Measurements from ENCODE around the gene TNIP2.

The TNIP2 gene

DNA sequence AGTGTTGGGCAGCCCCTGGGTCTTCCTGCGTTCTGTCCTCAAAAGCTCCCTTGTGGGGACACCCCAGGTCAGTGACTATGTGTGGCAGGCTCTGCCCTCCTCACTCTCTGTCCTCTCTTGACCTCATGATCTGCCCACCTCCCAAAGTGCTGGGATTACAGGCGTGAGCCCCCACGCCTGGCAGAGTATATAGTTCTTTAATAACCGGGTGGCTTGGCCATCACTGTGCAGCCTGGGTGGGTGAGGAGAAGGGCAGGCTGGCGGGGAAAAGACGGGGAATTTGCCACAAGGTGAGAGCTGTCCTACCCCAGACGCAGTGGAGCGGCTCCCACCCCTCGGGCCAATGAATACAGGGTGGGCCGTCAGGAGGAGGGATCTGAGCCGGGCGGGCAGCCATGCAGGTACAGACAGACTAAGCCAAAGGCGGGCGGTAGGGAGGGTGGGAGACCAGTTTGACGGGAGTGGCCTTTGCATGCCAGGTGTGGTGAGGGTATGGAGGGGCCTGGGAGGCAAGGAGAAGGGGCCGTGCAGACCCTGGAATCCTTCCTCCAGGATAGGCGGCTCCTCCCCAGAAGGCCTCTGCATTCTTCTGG, 39.3 kb upstream of the TNIP2 start:
- H3K4me3 ChIP-seq: no peak overlapping the region
- no peak overlapping the region for H3K9ac ChIP-seq (ENCODE audit: insufficient read length)
- DNase-seq (ENCODE audit: low read depth, low spot score): no peak
- H3K27ac ChIP-seq: no peak overlapping the region
- H3K36me3 ChIP-seq (ENCODE audit: insufficient read depth, low read length): no peaks in the 10 kb centered on the region
- TF ChIP-seq FOXP2 (optimal IDR thresholded peaks at IDR 0.05; ENCODE audit: control extremely low read depth, extremely low read length, insufficient read depth) (no peak), POLR2AphosphoS5 (IDR thresholded peaks at IDR 0.05; ENCODE audit: borderline replicate concordance, low read depth, low read length) (no peak), EZH2 (IDR thresholded peaks at IDR 0.05) (no peak)
- H3K9me3 ChIP-seq (ENCODE audit: low read depth, low read length): no peaks in the 10 kb centered on the region

DNA sequence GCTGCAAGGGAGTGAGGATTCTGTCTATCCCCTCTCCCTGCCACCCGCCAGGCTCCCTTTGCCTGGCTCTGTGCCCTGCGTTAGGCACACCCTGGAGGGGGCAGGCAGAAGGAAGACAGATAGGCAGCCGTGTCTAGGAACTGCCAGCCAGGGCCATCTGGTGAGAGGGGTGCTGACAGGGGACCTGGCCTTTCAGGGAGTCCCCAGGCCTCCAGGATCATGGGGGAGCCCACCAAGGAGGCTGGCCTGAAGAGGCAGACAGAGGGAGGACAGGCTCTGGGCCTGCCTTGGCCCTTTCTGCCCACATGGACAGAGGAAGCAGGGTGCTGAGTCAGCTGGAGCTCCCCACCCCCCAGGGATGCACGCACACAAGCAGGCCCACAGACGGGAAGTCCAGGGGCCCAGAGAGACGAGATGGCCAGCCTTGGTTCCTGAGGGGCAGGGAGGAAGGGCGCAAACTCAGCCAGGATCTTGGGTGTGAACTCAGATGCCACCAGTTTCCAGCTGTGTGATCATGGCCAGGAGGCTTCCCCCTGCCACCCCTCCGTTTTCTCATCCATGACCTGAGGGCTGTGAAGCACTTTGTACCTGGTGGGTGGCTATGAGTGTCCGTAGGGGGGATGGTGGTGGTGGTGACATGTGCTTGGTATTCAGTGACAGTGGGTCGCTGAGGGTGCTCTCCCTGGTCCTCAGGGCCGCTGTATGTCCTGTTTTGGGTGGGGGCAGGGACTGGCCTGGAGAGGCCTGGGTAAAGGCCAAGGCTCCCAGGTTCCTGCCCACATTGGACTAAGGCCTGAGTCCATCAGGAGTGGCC, 38.6 kb upstream of the TNIP2 start:
- H3K9ac ChIP-seq (ENCODE audit: insufficient read length): peak overlapping the region; percentile 13
- TF ChIP-seq FOXP2 (optimal IDR thresholded peaks at IDR 0.05; ENCODE audit: control extremely low read depth, extremely low read length, insufficient read depth) (no peak), POLR2AphosphoS5 (IDR thresholded peaks at IDR 0.05; ENCODE audit: borderline replicate concordance, low read depth, low read length) (no peak)
- no peak for DNase-seq (ENCODE audit: low read depth, low spot score)
- H3K9me3 ChIP-seq (ENCODE audit: low read depth, low read length): no peaks in the 10 kb centered on the region
- peak overlapping the region; percentile 79 for H3K4me3 ChIP-seq
- no peaks in the 10 kb centered on the region for H3K36me3 ChIP-seq (ENCODE audit: insufficient read depth, low read length)
- H3K27ac ChIP-seq: no peak overlapping the region

DNA sequence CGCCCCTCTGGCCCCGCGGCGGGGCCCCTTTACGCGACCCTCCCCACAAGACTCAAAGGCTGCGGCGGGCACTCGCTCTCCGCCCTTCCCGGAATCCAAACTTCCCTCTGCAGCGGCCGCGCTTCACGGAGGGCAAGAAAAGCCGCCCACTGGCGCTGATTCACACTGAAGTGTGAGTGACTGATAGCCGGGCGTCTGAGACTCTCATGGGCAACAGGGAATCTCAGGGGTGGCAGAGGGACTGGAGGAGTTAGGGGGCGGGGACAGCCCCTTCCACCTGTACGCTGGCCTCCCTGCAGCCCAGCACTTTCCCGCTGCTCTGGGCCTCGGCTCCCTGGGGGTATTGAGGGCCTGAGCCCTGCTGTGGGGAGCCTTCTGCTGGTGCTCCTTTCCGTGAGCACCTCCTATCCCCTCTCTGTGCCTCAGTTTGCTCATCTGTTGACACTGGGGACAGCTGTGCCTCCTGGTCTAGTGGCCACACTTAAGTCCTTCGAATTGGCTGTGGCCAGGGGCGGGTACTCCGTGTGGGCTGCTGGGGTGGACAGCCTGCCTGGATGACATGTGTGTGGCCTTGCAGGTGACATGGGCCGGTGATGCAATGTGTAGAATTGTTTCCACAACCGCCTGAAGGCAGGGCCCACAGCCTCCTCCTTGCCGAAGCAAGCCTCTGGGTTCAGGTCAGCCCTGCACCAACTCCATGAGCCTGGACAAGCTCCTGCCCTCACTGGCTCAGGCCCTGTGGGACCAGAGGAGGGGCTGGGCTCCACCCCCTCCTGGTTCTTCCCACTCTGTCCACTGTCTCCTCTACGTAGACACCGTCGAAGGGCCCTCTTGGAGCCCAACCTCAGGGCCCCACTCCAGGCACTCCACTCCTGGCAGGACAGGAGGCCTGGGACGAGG, 37.7 kb upstream of the TNIP2 start:
- H3K27ac ChIP-seq: no peak overlapping the region
- no peak for DNase-seq (ENCODE audit: low read depth, low spot score)
- peak overlapping the region; percentile 79 for H3K4me3 ChIP-seq
- TF ChIP-seq EZH2 (IDR thresholded peaks at IDR 0.05) (no peak), FOXP2 (optimal IDR thresholded peaks at IDR 0.05; ENCODE audit: control extremely low read depth, extremely low read length, insufficient read depth) (no peak), POLR2AphosphoS5 (IDR thresholded peaks at IDR 0.05; ENCODE audit: borderline replicate concordance, low read depth, low read length) (no peak)
- H3K9me3 ChIP-seq (ENCODE audit: low read depth, low read length): no peaks in the 10 kb centered on the region
- H3K9ac ChIP-seq (ENCODE audit: insufficient read length): peak overlapping the region; percentile 55
- no peaks in the 10 kb centered on the region for H3K36me3 ChIP-seq (ENCODE audit: insufficient read depth, low read length)

DNA sequence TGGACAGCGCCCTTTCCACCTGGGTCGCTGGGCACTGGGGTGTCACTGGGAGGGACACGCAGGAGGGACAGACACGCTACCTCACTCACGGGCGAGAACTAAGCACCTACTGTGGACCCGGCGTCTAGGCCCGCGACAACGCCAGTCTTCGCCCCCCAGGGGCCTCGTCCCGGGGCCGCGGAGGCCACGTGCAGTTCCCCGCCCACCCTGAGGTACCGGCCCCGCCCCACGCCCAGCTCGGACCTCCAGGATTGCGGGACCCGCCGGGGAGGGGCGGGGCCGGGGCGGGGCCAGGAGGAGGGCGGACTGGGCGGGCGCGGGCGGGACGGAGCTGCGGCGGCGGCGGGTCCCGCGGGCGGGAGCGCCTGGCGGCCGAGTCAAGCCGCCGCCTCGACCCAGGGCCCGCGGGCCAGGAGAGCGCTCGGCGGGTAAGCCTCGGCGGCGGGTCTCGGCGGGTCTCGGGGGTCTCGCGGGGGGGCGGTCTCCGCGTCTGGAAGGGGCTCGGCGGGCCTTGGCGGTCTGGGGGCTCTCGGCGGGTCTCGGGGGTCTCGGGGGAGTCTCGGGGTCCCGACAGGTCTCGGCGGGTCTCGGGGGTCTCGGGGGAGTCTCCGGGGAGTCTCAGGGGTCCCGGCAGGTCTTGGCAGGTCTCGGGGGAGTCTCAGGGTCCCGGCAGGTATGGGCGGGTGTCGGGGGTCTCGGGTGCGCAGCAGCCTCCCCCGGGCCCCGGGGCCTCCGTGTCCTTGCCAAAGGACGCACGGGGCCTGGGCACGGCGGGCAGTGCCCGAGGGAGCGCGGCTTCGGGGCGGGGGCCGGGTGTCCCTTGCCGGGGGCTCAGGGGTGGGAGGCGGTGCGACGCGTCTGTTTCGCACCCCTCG, 36.8 kb upstream of the TNIP2 start, which contains the start of gene SH3BP2:
SH3BP2 (plus strand) TSS at position 375 of the 875 bp plus-strand sequence. CDS start 27,533 bp downstream, outside the sequence.
- no peaks in the 10 kb centered on the region for H3K36me3 ChIP-seq (ENCODE audit: insufficient read depth, low read length)
- peak within 1 kb of the TSS; percentile 55 for H3K9ac ChIP-seq (ENCODE audit: insufficient read length)
- TF ChIP-seq EZH2 (IDR thresholded peaks at IDR 0.05) (no peak), FOXP2 (optimal IDR thresholded peaks at IDR 0.05; ENCODE audit: control extremely low read depth, extremely low read length, insufficient read depth) (no peak), POLR2AphosphoS5 (IDR thresholded peaks at IDR 0.05; ENCODE audit: borderline replicate concordance, low read depth, low read length) (no peak)
- no peak for DNase-seq (ENCODE audit: low read depth, low spot score)
- no peaks in the 10 kb centered on the region for H3K9me3 ChIP-seq (ENCODE audit: low read depth, low read length)
- H3K4me3 ChIP-seq: peak within 1 kb of the TSS; percentile 79
- no peak within 1 kb of the TSS for H3K27ac ChIP-seq

DNA sequence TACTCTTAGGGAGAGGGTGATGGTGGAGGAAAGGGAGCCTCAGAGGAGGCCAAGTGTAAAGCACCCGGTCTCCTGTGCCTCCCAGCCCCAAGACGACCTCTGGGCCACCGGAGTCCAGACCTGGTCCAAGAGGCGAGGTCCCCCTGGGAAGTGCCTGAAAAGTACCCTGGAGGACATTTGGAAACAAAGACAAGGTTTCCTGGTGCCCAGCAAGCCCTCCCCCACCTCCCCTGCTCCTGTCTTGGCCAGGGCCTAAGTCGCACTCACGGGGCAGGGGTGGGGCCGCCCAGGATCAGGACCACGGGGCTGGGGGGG, 36.2 kb upstream of the TNIP2 start:
- TF ChIP-seq EZH2 (IDR thresholded peaks at IDR 0.05) (no peak), FOXP2 (optimal IDR thresholded peaks at IDR 0.05; ENCODE audit: control extremely low read depth, extremely low read length, insufficient read depth) (no peak), POLR2AphosphoS5 (IDR thresholded peaks at IDR 0.05; ENCODE audit: borderline replicate concordance, low read depth, low read length) (no peak)
- Histone ChIP-seq H3K4me3 (no peak overlapping the region), H3K9me3 (ENCODE audit: low read depth, low read length) (no peaks in the 10 kb centered on the region), H3K36me3 (ENCODE audit: insufficient read depth, low read length) (no peaks in the 10 kb centered on the region), H3K9ac (ENCODE audit: insufficient read length) (no peak overlapping the region), H3K27ac (no peak overlapping the region)
- no peak for DNase-seq (ENCODE audit: low read depth, low spot score)

DNA sequence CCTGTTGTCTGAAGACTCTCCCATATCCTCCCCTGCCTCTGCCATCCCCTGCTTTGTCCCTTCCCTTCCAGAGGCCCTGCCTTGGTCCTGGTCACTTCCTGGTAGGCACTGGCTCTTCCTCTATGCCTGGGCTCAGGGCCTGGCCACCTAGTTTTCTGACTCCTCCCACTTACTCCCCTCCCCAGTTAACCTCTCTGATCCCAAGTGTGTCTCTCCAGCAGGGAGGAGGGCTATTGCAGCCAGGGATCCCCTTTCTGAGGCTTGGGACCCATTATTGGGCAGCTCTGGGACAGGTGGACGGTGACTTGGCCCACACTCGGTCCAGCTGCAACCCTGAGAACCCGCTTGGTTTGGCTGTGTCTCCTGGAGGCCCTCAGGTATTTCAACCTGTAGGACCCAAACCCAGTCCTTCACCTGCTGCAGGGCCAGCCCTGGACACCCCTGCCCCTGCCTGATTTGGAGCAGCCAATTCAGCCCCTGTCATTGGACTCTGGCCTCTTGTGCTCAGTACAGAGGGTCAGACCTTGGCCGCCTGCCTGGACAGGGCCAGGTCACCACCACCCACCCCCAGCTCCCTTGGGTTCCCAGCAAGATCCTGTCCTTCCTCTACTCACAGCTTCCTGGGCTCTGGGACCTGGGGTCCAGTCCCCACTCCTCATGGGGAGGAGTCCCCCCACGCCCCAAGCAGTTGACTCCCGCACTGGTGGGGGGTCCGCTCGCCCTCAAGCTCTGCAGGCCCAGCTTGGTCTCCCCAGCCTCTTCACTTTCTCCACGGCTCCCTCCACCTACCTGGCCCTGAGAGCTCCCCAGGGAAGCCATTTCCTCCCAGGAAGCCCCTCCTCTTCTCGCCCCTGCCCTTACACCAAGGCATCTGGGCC, 35.6 kb upstream of the TNIP2 start:
- H3K27ac ChIP-seq: no peak overlapping the region
- H3K9me3 ChIP-seq (ENCODE audit: low read depth, low read length): no peaks in the 10 kb centered on the region
- H3K36me3 ChIP-seq (ENCODE audit: insufficient read depth, low read length): no peaks in the 10 kb centered on the region
- DNase-seq (ENCODE audit: low read depth, low spot score): no peak
- H3K9ac ChIP-seq (ENCODE audit: insufficient read length): no peak overlapping the region
- no peak overlapping the region for H3K4me3 ChIP-seq
- no peak for TF ChIP-seq EZH2 (IDR thresholded peaks at IDR 0.05)
- TF ChIP-seq POLR2AphosphoS5 (IDR thresholded peaks at IDR 0.05; ENCODE audit: borderline replicate concordance, low read depth, low read length): no peak
- no peak for TF ChIP-seq FOXP2 (optimal IDR thresholded peaks at IDR 0.05; ENCODE audit: control extremely low read depth, extremely low read length, insufficient read depth)
